WTC11 (cell line): ENCODE data around the gene CCP110. TPM values are rescaled to one million over a fixed set of nuclear protein-coding genes. Genes with fewer than 3 reads are reported as not detected.

Experiments used
- ATAC-seq: fragments of 200-7000 bp; cut with Tn5 transposase; 2 replicates; pipeline ENCODE4 v1.10.0; 2021; ENCODE audit warnings: mild to moderate bottlenecking, moderate library complexity
- CTCF ChIA-PET: fragments of 300-600 bp; sonication (Branson Sonifier 250); formaldehyde crosslinking; loops from one replicate; lab custom pipeline; 2021; ENCODE audit warnings: antibody characterized with exemption; lab: Charles Lee
- POLR2A ChIA-PET: fragments of 350-600 bp; sonication (Branson Sonifier 250); formaldehyde crosslinking; loops from one replicate; lab custom pipeline; 2021; ENCODE audit warnings: antibody characterized with exemption; lab: Charles Lee
- DNase-seq: peaks from one replicate; pipeline ENCODE4 v3.0.0; 2021; ENCODE audit warnings: low spot score
- H3K27ac Mint-ChIP-seq: 2 replicates; pipeline ENCODE4 v1.8.0; 2021; ENCODE audit warnings: mixed read lengths
- H3K27me3 Mint-ChIP-seq: 2 replicates; pipeline ENCODE4 v1.8.0; 2021; ENCODE audit warnings: low read depth, mild to moderate bottlenecking, moderate library complexity, mixed read lengths
- H3K36me3 Mint-ChIP-seq: 2 replicates; pipeline ENCODE4 v1.8.0; 2021; ENCODE audit warnings: mixed read lengths
- H3K4me1 Mint-ChIP-seq: 2 replicates; pipeline ENCODE4 v1.8.0; 2022; ENCODE audit warnings: mixed read lengths
- H3K4me3 Mint-ChIP-seq: 2 replicates; pipeline ENCODE4 v1.8.0; 2021; ENCODE audit warnings: mild to moderate bottlenecking, moderate library complexity, mixed read lengths
- H3K9me3 Mint-ChIP-seq: 2 replicates; pipeline ENCODE4 v1.8.0; 2021; ENCODE audit warnings: mixed read lengths
- ARID4B ChIP-seq: sonication (generic); formaldehyde crosslinking; IDR thresholded peaks from 2 replicates; pipeline ENCODE4 v1.8.0; 2023; ENCODE audit warnings: missing genetic modification reagents, mild to moderate bottlenecking, borderline replicate concordance
- ATF6 ChIP-seq: sonication (generic); formaldehyde crosslinking; IDR thresholded peaks from 2 replicates; pipeline ENCODE4 v1.8.1; 2023; ENCODE audit warnings: mild to moderate bottlenecking, missing genetic modification reagents
- CBFB ChIP-seq: sonication (generic); formaldehyde crosslinking; IDR thresholded peaks from 2 replicates; pipeline ENCODE4 v1.8.1; 2022; ENCODE audit warnings: mild to moderate bottlenecking, low read depth, missing genetic modification reagents
- HMGA2 ChIP-seq: fragments of 250-450 bp; sonication (Bioruptor Pico); IDR thresholded peaks from 2 replicates; pipeline ENCODE4 v1.4.0; 2021; ENCODE audit warnings: mild to moderate bottlenecking, moderate library complexity
- HMGXB4 ChIP-seq: sonication (generic); formaldehyde crosslinking; IDR thresholded peaks from 2 replicates; pipeline ENCODE4 v1.8.1; 2023; ENCODE audit warnings: mild to moderate bottlenecking, moderate library complexity, missing genetic modification reagents
- RORB ChIP-seq: fragments of 250-450 bp; sonication (Bioruptor Pico); IDR thresholded peaks from 2 replicates; pipeline ENCODE4 v1.9.0; 2021; ENCODE audit warnings: mild to moderate bottlenecking
- SMAD4 ChIP-seq: sonication (generic); formaldehyde crosslinking; IDR thresholded peaks from 2 replicates; pipeline ENCODE4 v1.8.0; 2022; ENCODE audit warnings: mild to moderate bottlenecking, missing genetic modification reagents
- SOX15 ChIP-seq: fragments of 250-450 bp; sonication (Bioruptor Pico); IDR thresholded peaks from 2 replicates; pipeline ENCODE4 v1.9.0; 2021; ENCODE audit warnings: mild to moderate bottlenecking
- TCF7 ChIP-seq: sonication (generic); formaldehyde crosslinking; IDR thresholded peaks from 2 replicates; pipeline ENCODE4 v1.8.0; 2022; ENCODE audit warnings: mild to moderate bottlenecking, low read depth, missing genetic modification reagents, moderate library complexity
- ZSCAN18 ChIP-seq: fragments of 250-450 bp; sonication (Bioruptor Pico); IDR thresholded peaks from 2 replicates; pipeline ENCODE4 v2.1.2; 2022; ENCODE audit warnings: mild to moderate bottlenecking, moderate library complexity
- total RNA-seq: library from RNA; stranded (reverse); gene quantifications from 3 replicates; pipeline ENCODE4 v1.2.3, GENCODE V29; 2021
- TF ChIP-seq, protein P1 (sequence below): sonication (generic); formaldehyde crosslinking; conservative IDR thresholded peaks from 2 replicates; pipeline ENCODE4 v1.8.1; 2022; ENCODE audit warnings: mild to moderate bottlenecking, missing genetic modification reagents
- TF ChIP-seq, protein P2 (sequence below): sonication (generic); formaldehyde crosslinking; IDR thresholded peaks from 2 replicates; pipeline ENCODE4 v1.8.0; 2022; ENCODE audit warnings: missing genetic modification reagents
- TF ChIP-seq, protein P3 (sequence below): sonication (generic); formaldehyde crosslinking; IDR thresholded peaks from 2 replicates; pipeline ENCODE4 v1.8.0; 2022; ENCODE audit warnings: mild to moderate bottlenecking, missing genetic modification reagents

Gene CCP110
- total RNA-seq, 1 experiment from 2014 or later = 23.9 TPM

DNA sequence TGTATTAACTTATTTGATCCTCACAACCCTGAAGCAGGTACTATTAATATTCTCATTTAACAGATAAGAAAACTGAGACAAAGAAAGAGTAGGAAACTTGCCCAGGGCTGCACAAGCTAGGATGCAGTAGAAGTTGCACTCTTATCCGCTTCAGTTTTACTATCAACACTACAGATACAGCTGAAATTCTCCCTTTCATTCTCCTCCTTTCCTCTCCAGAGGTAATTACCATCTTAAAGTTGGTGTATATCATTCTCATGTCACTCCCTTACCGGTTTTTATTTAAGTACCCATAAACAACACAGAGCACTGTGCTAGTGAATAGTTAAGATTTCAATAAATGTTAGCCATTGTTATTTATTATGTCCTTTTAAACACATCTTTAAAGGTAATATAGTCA, 5.4 kb upstream of the CCP110 start:
- no peak overlapping the region for H3K4me3 Mint-ChIP-seq
- H3K9me3 Mint-ChIP-seq = no peaks in the 10 kb centered on the region
- H3K27ac Mint-ChIP-seq = no peak overlapping the region
- ATAC-seq (no peak), DNase-seq (no peak)
- H3K27me3 Mint-ChIP-seq = no peaks in the 10 kb centered on the region
- peaks cover 32% of the 10 kb centered on the region for H3K4me1 Mint-ChIP-seq
- POLR2A ChIA-PET = no interaction called here
- TF ChIP-seq, protein P1, sequence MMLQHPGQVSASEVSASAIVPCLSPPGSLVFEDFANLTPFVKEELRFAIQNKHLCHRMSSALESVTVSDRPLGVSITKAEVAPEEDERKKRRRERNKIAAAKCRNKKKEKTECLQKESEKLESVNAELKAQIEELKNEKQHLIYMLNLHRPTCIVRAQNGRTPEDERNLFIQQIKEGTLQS (CRISPR knock-in tag) = no peak
- TF ChIP-seq, protein P2, sequence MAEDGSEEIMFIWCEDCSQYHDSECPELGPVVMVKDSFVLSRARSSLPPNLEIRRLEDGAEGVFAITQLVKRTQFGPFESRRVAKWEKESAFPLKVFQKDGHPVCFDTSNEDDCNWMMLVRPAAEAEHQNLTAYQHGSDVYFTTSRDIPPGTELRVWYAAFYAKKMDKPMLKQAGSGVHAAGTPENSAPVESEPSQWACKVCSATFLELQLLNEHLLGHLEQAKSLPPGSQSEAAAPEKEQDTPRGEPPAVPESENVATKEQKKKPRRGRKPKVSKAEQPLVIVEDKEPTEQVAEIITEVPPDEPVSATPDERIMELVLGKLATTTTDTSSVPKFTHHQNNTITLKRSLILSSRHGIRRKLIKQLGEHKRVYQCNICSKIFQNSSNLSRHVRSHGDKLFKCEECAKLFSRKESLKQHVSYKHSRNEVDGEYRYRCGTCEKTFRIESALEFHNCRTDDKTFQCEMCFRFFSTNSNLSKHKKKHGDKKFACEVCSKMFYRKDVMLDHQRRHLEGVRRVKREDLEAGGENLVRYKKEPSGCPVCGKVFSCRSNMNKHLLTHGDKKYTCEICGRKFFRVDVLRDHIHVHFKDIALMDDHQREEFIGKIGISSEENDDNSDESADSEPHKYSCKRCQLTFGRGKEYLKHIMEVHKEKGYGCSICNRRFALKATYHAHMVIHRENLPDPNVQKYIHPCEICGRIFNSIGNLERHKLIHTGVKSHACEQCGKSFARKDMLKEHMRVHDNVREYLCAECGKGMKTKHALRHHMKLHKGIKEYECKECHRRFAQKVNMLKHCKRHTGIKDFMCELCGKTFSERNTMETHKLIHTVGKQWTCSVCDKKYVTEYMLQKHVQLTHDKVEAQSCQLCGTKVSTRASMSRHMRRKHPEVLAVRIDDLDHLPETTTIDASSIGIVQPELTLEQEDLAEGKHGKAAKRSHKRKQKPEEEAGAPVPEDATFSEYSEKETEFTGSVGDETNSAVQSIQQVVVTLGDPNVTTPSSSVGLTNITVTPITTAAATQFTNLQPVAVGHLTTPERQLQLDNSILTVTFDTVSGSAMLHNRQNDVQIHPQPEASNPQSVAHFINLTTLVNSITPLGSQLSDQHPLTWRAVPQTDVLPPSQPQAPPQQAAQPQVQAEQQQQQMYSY (CRISPR knock-in tag) = no peak
- TF ChIP-seq CBFB (CRISPR knock-in tag) (no peak), RORB (CRISPR knock-in tag) (no peak), HMGXB4 (CRISPR knock-in tag) (no peak), SOX15 (no peak), ARID4B (CRISPR knock-in tag) (no peak), HMGA2 (CRISPR knock-in tag) (no peak), TCF7 (no peak), ATF6 (CRISPR knock-in tag) (no peak), ZSCAN18 (CRISPR knock-in tag) (no peak), SMAD4 (CRISPR knock-in tag) (no peak)
- TF ChIP-seq, protein P3, sequence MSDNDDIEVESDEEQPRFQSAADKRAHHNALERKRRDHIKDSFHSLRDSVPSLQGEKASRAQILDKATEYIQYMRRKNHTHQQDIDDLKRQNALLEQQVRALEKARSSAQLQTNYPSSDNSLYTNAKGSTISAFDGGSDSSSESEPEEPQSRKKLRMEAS = no peak
- TF ChIP-seq, all 79 proteins: peak for 0
- CTCF ChIA-PET = no interaction called here
- H3K36me3 Mint-ChIP-seq = peaks cover 36% of the 10 kb centered on the region
